Fibroblast of the conjunctiva (primary cell): ENCODE measurements around the gene SEC14L1.

Experiments
- DNase-seq: peaks from one replicate; pipeline ENCODE4 v3.0.0-alpha.2; 2010; ENCODE audit warnings: low read depth

The SEC14L1 gene

GRCh38 chr17:77116371-77116860 is 24.4 kb upstream of the SEC14L1 start:
- DNase-seq: no peak

DNA sequence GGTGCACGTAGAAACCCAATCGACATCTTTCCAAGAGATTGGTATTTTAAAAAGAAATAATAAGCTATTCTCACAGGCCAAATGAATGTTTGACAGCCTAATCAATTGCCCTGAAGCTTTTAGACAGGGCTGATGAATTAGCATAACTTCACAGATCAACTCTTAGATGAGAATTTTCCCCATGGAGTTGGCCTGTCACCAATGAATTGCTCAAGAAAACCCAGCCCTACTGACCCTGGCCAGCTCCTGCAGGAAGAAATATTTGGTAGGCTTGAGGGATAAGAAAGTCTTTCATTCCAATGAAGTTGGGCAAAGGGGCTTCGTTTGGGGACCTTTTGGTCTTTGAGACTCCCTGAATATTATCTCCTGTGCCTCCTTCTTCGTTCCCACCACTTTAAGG is 23.4 kb upstream of the SEC14L1 start:
- DNase-seq: no peak

GRCh38 chr17:77118251-77118928 is 22.4 kb upstream of the SEC14L1 start:
- DNase-seq: no peak

DNA sequence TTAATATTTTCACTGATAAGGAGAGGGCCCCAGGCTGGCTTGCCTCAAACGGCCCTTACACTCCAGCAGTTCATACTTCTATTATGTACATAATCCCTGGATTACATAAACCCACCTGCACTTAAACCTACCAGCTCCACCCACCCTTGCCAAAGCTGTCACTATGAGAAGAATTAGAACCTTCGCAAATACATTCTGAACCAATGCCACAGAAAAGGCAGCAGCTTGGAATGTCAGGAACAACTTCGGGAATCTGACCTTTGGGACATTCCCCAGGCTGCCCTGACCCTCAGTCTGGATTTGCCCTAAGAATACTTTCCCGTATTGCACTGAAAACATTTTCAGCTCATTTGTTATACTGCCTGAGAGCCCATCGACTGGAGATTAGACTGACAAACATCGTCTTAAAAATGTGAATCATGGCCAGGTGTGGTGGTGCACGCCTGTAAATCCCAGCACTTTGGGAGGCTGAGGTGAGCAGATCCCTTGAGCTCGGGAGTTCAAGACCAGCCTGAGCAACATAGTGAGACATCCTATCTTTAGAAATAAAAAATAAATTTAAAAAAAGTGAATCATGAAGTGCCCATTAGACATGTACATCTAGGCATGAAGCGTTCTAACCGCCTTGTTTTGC is 21.0 kb upstream of the SEC14L1 start:
- DNase-seq: no peak

- DNase-seq: no peak
Observed at GRCh38 chr17:77120868-77121267, 19.9 kb upstream of the SEC14L1 start.

DNA sequence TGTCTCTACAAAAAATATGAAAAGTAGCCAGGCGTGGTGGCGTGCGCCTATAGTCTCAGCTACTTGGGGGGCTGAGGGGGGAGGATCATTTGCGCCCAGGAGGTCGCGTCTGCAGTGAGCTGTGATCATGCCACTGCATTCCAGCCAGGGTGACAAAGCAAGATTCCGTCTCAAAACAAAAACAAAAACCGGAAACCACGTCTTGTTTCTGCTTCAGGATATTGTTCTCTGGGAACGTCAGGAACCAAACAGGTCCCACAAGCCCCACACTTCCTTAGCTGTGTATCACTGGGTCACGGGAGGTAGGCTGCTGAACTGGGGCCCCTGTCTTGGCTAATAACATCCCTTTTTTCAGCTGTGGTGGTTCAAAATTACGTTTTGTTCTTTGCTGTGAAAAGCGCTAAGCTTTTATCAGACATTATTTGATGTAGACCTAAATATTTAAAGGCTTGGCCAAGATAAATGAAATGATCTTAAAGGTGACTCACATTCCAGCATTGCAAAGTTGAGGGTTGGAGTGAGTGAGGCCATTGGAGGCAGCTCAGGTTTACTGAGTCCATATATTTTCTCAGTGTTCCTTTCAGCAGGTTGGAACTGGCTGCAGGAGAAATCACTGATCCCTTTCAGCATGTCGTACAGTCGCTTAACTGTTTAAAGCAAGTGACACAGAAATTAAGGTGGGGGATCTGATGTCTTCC is 16.4 kb upstream of the SEC14L1 start:
- DNase-seq: no peak

DNA sequence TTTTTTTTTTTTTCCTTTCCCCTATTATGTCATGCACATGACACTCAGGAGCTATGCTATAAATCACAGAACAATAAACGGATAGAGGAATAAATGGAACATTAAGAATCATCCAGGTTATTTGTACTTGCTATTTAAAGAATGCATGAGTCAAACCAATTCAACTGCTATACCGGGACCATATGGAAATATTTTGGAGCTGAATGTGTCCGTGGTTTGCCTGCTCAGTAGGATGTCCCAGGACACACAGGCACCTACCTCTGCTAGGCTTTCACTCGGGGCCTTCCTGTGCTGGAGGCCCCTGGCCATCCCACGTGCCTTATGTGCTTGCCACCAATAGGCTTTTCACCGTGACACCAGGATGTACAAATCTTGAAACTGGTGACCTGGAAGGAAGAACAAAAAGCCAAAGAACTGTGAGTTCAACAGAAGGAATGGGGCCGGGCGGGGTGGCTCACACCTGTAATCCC is 15.3 kb upstream of the SEC14L1 start:
- no peak for DNase-seq

GRCh38 chr17:77126519-77126918 is 14.2 kb upstream of the SEC14L1 start:
- DNase-seq: no peak

GRCh38 chr17:77127735-77128361 is 12.9 kb upstream of the SEC14L1 start:
- DNase-seq: no peak

DNA sequence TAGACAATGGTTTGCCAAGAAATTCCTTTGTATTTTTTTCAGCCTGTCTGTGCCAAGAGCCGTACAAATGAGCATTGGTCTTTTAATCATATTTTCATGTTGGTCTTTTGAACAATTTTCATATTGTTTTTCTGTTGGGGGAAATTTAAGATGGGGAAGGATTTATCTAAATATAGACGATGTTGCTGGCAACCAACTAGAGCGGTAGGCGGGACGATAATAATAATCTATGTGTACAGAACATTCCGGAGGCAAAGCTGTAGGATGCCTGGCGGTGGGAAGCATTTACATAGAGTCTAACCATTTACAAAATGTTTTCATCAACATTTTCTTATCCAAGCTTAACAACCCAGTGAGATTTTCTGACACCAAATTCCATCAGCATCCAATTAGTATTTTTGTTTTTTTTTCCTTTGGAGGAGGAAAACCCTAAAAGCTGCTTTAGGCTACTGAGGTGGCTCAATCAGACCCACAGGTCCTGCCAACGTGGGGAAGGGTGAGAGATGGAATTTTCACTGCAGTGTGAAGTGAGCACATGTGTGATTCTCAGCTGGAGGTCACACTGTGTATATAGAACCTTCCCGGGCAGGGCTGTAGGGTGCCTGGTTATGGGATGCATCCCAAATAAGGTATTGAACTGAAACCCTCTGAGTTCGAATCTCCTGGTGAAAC is 11.7 kb upstream of the SEC14L1 start:
- no peak for DNase-seq

GRCh38 chr17:77129568-77130301 is 11.0 kb upstream of the SEC14L1 start:
- peak; percentile 49 for DNase-seq

DNA sequence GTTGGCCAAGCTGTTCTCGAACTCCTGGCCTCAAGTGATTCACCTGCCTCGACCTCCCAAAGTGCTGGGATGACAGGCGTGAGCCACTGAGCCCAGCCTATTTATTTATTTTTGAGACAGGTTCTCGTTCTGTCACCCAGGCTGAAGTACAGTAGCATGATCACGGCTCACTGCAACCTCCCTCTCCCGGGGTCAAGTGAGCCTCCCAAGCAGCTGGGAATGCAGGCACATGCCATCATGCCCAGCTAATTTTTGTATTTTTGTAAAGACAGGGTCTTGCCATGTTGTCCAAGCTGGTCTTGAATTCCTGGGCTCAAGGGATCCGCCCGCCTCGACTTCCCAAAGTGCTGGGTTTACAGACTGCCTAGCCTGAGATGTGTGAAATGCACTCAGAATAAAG is 10.2 kb upstream of the SEC14L1 start:
- DNase-seq: no peak

- DNase-seq: no peak
Observed at GRCh38 chr17:77131904-77132303, 8.9 kb upstream of the SEC14L1 start.

DNA sequence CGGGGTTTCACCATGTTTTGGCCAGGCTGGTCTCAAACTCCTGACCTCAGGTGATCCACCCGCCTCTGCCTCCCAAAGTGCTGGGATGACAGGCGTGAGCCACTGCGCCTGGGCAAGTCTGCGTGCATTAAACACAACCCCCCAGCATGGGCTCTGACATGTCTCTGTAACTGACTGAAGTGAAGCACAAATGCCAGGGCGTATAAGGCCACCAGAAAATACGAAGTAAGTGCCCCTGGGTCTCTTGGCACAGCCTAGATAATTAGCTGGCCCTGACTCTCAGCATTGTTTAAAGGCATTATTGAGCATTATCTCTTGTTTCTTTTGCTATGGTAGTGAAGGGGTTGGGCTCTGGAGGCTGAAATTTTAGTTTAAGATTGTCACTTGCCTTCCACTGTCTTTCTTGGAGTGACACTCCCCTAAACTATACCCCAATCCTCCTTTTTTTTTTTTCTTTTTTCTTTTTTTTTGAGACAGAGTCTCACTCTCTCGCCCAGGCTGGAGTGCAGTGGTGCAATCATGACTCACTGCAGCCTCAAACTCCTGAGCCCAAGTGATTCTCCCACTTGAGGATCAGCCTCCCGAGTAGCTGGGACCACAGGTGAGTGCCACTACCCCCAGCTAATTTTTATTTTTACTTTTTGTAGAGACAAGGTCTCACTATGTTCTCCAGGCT is 8.2 kb upstream of the SEC14L1 start:
- no peak for DNase-seq

GRCh38 chr17:77133087-77133638 is 7.6 kb upstream of the SEC14L1 start:
- no peak for DNase-seq

DNA sequence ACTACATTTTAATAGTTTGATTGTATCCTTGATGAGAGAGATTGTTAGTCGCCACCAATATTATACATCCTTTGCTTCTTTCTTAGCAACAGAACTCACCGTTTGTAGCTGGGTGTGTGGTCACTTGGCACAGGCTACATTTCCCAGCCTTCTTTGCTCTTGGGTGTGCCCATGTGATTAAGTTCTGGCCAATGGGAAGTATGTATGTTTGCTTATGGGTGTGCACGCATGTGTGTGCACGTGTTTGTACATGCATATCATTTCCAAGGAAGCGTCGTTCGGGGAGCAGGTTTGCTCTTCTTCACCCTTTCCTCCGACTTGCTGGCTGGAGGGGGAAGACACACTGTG is 4.4 kb upstream of the SEC14L1 start:
- no peak for DNase-seq

DNA sequence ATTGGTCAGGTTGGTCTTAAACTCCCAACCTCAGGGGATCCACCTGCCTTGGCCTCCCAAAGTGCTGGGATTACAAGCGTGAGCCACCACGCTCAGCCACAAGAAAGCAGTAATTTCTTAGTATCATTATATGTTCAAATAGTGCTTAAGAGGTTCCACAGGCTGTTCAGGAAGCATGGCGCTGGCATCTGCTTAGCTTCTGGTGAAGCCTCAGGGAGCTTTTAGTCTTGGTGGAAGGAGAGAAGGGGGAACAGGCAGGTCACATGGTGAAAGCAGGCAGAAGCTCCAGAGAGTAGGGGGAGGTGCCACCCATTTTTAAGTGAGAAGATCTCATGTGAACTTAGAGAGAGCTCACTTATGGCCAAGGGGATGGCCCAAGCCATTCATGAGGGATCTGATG is 3.7 kb upstream of the SEC14L1 start:
- DNase-seq: no peak

DNA sequence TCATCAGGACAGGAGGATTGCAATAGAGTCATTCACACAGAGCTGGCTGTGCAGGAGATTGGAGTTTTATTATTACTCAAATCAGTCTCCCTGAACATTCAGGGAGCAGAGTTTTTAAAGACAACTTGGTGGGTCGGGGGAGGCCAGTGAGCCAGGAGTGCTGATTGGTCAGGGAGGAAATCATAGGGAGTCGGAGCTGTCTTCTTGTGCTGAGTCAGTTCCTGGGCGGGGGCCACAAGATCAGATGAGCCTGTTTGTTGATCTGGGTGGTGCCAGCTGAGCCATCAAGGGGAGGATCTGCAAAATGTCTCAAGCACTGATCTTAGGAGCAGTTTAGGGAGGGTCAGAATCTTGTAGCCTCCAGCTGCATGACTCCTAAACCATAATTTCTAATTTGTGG is 2.9 kb upstream of the SEC14L1 start:
- DNase-seq: peak; percentile 62

GRCh38 chr17:77140166-77140877 is 447 bp upstream of the SEC14L1 start:
- peak; percentile 97 for DNase-seq
